ENCODE data around the gene ARMC9.

DNA sequence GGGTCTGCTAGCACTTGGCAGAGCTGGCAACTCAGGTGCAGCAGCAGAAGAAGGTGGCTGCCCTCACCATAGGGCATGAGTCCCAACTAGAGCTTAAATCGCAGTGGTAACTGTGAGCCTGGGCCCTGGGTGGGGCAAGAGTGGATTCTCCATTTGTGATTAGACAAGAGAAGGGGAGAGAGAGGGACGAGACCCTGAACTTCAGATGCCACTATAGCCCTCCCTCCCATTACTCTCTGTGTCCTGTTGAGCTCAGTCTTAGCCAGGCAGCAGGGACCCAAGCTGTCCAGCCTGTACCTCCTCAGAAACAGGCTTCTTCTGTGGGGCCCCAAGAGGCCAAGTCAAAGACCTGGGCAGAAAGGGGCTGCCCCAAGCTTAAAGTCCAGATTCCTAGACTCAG is 127.4 kb downstream of the ARMC9 start:
- TF ChIP-seq, protein P1, sequence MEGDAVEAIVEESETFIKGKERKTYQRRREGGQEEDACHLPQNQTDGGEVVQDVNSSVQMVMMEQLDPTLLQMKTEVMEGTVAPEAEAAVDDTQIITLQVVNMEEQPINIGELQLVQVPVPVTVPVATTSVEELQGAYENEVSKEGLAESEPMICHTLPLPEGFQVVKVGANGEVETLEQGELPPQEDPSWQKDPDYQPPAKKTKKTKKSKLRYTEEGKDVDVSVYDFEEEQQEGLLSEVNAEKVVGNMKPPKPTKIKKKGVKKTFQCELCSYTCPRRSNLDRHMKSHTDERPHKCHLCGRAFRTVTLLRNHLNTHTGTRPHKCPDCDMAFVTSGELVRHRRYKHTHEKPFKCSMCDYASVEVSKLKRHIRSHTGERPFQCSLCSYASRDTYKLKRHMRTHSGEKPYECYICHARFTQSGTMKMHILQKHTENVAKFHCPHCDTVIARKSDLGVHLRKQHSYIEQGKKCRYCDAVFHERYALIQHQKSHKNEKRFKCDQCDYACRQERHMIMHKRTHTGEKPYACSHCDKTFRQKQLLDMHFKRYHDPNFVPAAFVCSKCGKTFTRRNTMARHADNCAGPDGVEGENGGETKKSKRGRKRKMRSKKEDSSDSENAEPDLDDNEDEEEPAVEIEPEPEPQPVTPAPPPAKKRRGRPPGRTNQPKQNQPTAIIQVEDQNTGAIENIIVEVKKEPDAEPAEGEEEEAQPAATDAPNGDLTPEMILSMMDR (IDR thresholded peaks at IDR 0.05 in 2 of 3, conservative IDR thresholded peaks at IDR 0.05 in 1 of 3; ENCODE audit: borderline replicate concordance in 1 of 3, insufficient read depth in 1 of 3, low read depth in 2 of 3, low read length in 2 of 3) = no peak
- no peak for TF ChIP-seq YY1 (IDR thresholded peaks at IDR 0.05; ENCODE audit: extremely low read depth, insufficient replicate concordance, low read depth, low read length)
- TF ChIP-seq RAD21 (IDR thresholded peaks at IDR 0.05; ENCODE audit: low read depth) = no peak
- TF ChIP-seq POLR2A (IDR thresholded peaks at IDR 0.05; ENCODE audit: borderline replicate concordance, extremely low read depth, insufficient read depth, insufficient read length) = no peak
- no peak for TF ChIP-seq ELF1 (IDR thresholded peaks at IDR 0.05; ENCODE audit: borderline replicate concordance, low read depth)
- TF ChIP-seq, protein P2, sequence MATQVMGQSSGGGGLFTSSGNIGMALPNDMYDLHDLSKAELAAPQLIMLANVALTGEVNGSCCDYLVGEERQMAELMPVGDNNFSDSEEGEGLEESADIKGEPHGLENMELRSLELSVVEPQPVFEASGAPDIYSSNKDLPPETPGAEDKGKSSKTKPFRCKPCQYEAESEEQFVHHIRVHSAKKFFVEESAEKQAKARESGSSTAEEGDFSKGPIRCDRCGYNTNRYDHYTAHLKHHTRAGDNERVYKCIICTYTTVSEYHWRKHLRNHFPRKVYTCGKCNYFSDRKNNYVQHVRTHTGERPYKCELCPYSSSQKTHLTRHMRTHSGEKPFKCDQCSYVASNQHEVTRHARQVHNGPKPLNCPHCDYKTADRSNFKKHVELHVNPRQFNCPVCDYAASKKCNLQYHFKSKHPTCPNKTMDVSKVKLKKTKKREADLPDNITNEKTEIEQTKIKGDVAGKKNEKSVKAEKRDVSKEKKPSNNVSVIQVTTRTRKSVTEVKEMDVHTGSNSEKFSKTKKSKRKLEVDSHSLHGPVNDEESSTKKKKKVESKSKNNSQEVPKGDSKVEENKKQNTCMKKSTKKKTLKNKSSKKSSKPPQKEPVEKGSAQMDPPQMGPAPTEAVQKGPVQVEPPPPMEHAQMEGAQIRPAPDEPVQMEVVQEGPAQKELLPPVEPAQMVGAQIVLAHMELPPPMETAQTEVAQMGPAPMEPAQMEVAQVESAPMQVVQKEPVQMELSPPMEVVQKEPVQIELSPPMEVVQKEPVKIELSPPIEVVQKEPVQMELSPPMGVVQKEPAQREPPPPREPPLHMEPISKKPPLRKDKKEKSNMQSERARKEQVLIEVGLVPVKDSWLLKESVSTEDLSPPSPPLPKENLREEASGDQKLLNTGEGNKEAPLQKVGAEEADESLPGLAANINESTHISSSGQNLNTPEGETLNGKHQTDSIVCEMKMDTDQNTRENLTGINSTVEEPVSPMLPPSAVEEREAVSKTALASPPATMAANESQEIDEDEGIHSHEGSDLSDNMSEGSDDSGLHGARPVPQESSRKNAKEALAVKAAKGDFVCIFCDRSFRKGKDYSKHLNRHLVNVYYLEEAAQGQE (IDR thresholded peaks at IDR 0.05; ENCODE audit: low read depth) = no peak
- no peak for TF ChIP-seq JUND (IDR thresholded peaks at IDR 0.05)
- TF ChIP-seq EZH2 (IDR thresholded peaks at IDR 0.05) = no peak
- TF ChIP-seq EZH2phosphoT487 (IDR thresholded peaks at IDR 0.05; ENCODE audit: borderline replicate concordance) = no peak
- no peak for TF ChIP-seq CEBPB (IDR thresholded peaks at IDR 0.05; ENCODE audit: low read depth)
- TF ChIP-seq, protein P3, sequence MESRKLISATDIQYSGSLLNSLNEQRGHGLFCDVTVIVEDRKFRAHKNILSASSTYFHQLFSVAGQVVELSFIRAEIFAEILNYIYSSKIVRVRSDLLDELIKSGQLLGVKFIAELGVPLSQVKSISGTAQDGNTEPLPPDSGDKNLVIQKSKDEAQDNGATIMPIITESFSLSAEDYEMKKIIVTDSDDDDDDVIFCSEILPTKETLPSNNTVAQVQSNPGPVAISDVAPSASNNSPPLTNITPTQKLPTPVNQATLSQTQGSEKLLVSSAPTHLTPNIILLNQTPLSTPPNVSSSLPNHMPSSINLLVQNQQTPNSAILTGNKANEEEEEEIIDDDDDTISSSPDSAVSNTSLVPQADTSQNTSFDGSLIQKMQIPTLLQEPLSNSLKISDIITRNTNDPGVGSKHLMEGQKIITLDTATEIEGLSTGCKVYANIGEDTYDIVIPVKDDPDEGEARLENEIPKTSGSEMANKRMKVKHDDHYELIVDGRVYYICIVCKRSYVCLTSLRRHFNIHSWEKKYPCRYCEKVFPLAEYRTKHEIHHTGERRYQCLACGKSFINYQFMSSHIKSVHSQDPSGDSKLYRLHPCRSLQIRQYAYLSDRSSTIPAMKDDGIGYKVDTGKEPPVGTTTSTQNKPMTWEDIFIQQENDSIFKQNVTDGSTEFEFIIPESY (IDR thresholded peaks at IDR 0.05; ENCODE audit: extremely low read depth, insufficient replicate concordance, low read length) = no peak
